ENCODE measurements around the gene VAV2. TPM values are rescaled to one million over a fixed set of nuclear protein-coding genes. Genes with fewer than 3 reads are reported as not detected.

VAV2 gene
- total RNA-seq, 4 donors from 2014 or later = 10.3 to 20.1 (median 13.1) TPM

GRCh38 chr9:133999851-134000265, 7.7 kb upstream of the VAV2 start:
- DNase-seq (ENCODE audit: low spot score in 2 of 2) = no peak
- H3K4me3 ChIP-seq = no peak overlapping the region
- WGBS, 2 donors = 42 to 66% methylated on average over 5 to 6 of the region's 6 CpGs
- H3K4me1 ChIP-seq = no peaks in the 10 kb centered on the region
- no peaks in the 10 kb centered on the region for H3K27me3 ChIP-seq
- no peaks in the 10 kb centered on the region for H3K36me3 ChIP-seq
- H3K27ac ChIP-seq = no peak overlapping the region
- no peaks in the 10 kb centered on the region for H3K9me3 ChIP-seq
- TF ChIP-seq CTCF (IDR thresholded peaks at IDR 0.05) (no peak), EP300 (IDR thresholded peaks at IDR 0.05) (no peak), POLR2A (IDR thresholded peaks at IDR 0.05) (no peak)

GRCh38 chr9:133998915-133999595, 6.9 kb upstream of the VAV2 start:
- H3K4me1 ChIP-seq = peaks cover 0 to 5% (median 3%) of the 10 kb centered on the region in 4 donors
- H3K9me3 ChIP-seq = no peaks in the 10 kb centered on the region
- no peak for DNase-seq (ENCODE audit: low spot score in 2 of 2)
- no peak overlapping the region for H3K4me3 ChIP-seq
- TF ChIP-seq EP300 (IDR thresholded peaks at IDR 0.05) (no peak), CTCF (IDR thresholded peaks at IDR 0.05) (no peak), POLR2A (IDR thresholded peaks at IDR 0.05) (no peak)
- no peak overlapping the region for H3K27ac ChIP-seq
- 97 to 100% methylated on average over 1 of the region's 1 CpG for WGBS, 2 donors
- no peaks in the 10 kb centered on the region for H3K27me3 ChIP-seq
- H3K36me3 ChIP-seq = no peaks in the 10 kb centered on the region

- H3K4me1 ChIP-seq = peaks cover 0 to 14% (median 9%) of the 10 kb centered on the region in 4 donors
- no peak overlapping the region for H3K4me3 ChIP-seq
- TF ChIP-seq EP300 (IDR thresholded peaks at IDR 0.05) = no peak
- TF ChIP-seq CTCF (IDR thresholded peaks at IDR 0.05) = no peak
- no peak for TF ChIP-seq POLR2A (IDR thresholded peaks at IDR 0.05)
- WGBS, 2 donors = 88 to 97% methylated on average over 2 of the region's 2 CpGs
- no peak overlapping the region for H3K27ac ChIP-seq
- no peaks in the 10 kb centered on the region for H3K9me3 ChIP-seq
- no peaks in the 10 kb centered on the region for H3K36me3 ChIP-seq
- H3K27me3 ChIP-seq = no peaks in the 10 kb centered on the region
- no peak for DNase-seq (ENCODE audit: low spot score in 2 of 2)
These were observed 5.5 kb upstream of the VAV2 start for GRCh38 chr9:133997584-133997983.

GRCh38 chr9:133996531-133997520, 4.7 kb upstream of the VAV2 start:
- no peak for DNase-seq (ENCODE audit: low spot score in 2 of 2)
- WGBS, 2 donors = 60 to 65% methylated on average over 24 of the region's 24 CpGs
- TF ChIP-seq CTCF (IDR thresholded peaks at IDR 0.05) (no peak), EP300 (IDR thresholded peaks at IDR 0.05) (no peak), POLR2A (IDR thresholded peaks at IDR 0.05) (no peak)

More at GRCh38 chr9:133996531-133997520, 4.7 kb upstream of the VAV2 start:
- no peak overlapping the region for H3K27ac ChIP-seq
- H3K9me3 ChIP-seq = no peaks in the 10 kb centered on the region
- no peaks in the 10 kb centered on the region for H3K36me3 ChIP-seq
- H3K4me3 ChIP-seq = no peak overlapping the region
- H3K27me3 ChIP-seq = no peaks in the 10 kb centered on the region
- H3K4me1 ChIP-seq = peaks cover 0 to 14% (median 9%) of the 10 kb centered on the region in 4 donors

Measured in tibial nerve (tissue), 4 donors.